Panc1 (cell line): ENCODE data around the gene INPP4A. TPM values are rescaled to one million over a fixed set of nuclear protein-coding genes. Genes with fewer than 3 reads are reported as not detected.

Experiments used
- ATAC-seq: fragments of 200-7000 bp; cut with Tn5 transposase; 2 replicates; pipeline ENCODE4 v1.9.1; 2020; ENCODE audit warnings: mild to moderate bottlenecking, moderate library complexity
- BruUV-seq: library from RNA; stranded (reverse); fragments of 400-500 nt; replicated peaks from 2 replicates; lab custom pipeline; 2021; lab: Mats Ljungman, UMichigan
- CTCF ChIA-PET: fragments of 300-600 bp; sonication (Branson Sonifier 250); formaldehyde crosslinking; loops from one replicate; lab custom pipeline; 2022; ENCODE audit warnings: antibody characterized with exemption; lab: Charles Lee
- POLR2A ChIA-PET: fragments of 300-600 bp; sonication (Branson Sonifier 250); formaldehyde crosslinking; loops from one replicate; lab custom pipeline; 2022; ENCODE audit warnings: antibody characterized with exemption; lab: Charles Lee
- DNase-seq: peaks from one replicate; pipeline ENCODE4 v3.0.0-alpha.2; 2010; ENCODE audit warnings: low read depth, low spot score
- H3K27ac ChIP-seq: 2 replicates; pipeline ENCODE4 v1.5.1; 2011; ENCODE audit warnings: mild to moderate bottlenecking, low read length, inconsistent platforms
- H3K27me3 ChIP-seq: fragments of 200-500 bp; sonication (Bioruptor generic); 2 replicates; pipeline ENCODE4 v1.6.0; 2014; ENCODE audit warnings: low read length, inconsistent platforms; ENCODE audit not compliant: control insufficient read depth, insufficient read depth
- H3K36me3 ChIP-seq: fragments of 200-500 bp; sonication (Bioruptor generic); 2 replicates; pipeline ENCODE4 v1.5.1; 2014; ENCODE audit warnings: inconsistent platforms, mild to moderate bottlenecking, low read length, moderate library complexity; ENCODE audit not compliant: control insufficient read depth, insufficient read depth
- H3K4me1 ChIP-seq: 2 replicates; pipeline ENCODE4 v1.5.1; 2011; ENCODE audit warnings: inconsistent platforms, mild to moderate bottlenecking, low read length, moderate library complexity; ENCODE audit not compliant: control insufficient read depth, insufficient read depth
- H3K4me3 ChIP-seq, 2 experiments: 2 replicates each; pipeline ENCODE4 v1.5.1; 2011 to 2012; ENCODE audit warnings: low read depth in 2 of 2, low read length in 2 of 2, mild to moderate bottlenecking in 2 of 2, inconsistent platforms in 1 of 2, moderate library complexity in 1 of 2
- H3K9me3 ChIP-seq: fragments of 200-500 bp; sonication (Bioruptor generic); 2 replicates; pipeline ENCODE4 v1.5.1; 2014; ENCODE audit warnings: low read depth, mild to moderate bottlenecking, inconsistent platforms, low read length, moderate library complexity; ENCODE audit not compliant: control insufficient read depth, insufficient read depth
- POLR2AphosphoS5 ChIP-seq: IDR thresholded peaks from 2 replicates; pipeline ENCODE4 v1.6.1; 2012; ENCODE audit warnings: mild to moderate bottlenecking, low read depth, low read length, moderate library complexity
- SIN3A ChIP-seq: IDR thresholded peaks from 2 replicates; pipeline ENCODE4 v1.6.1; 2012; ENCODE audit warnings: low read depth, mild to moderate bottlenecking, low read length, moderate library complexity, borderline replicate concordance; ENCODE audit not compliant: insufficient read depth
- TCF7L2 ChIP-seq: IDR thresholded peaks from 2 replicates; pipeline ENCODE4 v1.6.1; 2011; ENCODE audit warnings: mild to moderate bottlenecking, low read depth, low read length, inconsistent platforms
- in situ Hi-C: cut with HindIII; loops from 2 replicates; pipeline ENCODE4 v1.10.0; 2016; ENCODE audit warnings: low sequenced_read_pairs, low pct_unique_long_range_greater_than_20kb
- intact Hi-C: fragments of 100-400 bp; cut with micrococcal nuclease; formaldehyde crosslinking; loops from one replicate; pipeline ENCODE4 v1.10.0; 2022; ENCODE audit not compliant: unreplicated experiment
- total RNA-seq: library from RNA; stranded (reverse); gene quantifications from one replicate; pipeline ENCODE4 v1.2.1, GENCODE V29; 2021; ENCODE audit not compliant: unreplicated experiment
- TF ChIP-seq, protein P1 (sequence below), 2 experiments: IDR thresholded peaks; 2 replicates each; pipeline ENCODE4 v1.6.1; 2011 to 2012; ENCODE audit warnings: low read depth in 2 of 2, control low read depth in 1 of 2, low read length in 1 of 2, mild to moderate bottlenecking in 1 of 2, moderate library complexity in 1 of 2; ENCODE audit not compliant: insufficient read depth in 1 of 2
- TF ChIP-seq, protein P2 (sequence below): fragments of 450-650 bp; IDR thresholded peaks from 2 replicates; pipeline ENCODE4 v1.5.1; 2017; ENCODE audit warnings: mild to moderate bottlenecking

INPP4A gene
- total RNA-seq, 1 experiment from 2014 or later, result 22.9 TPM

GRCh38 chr2:98558852-98559530 lies 114.3 kb downstream of the INPP4A start:
- BruUV-seq, result no TSS peak
- H3K27ac ChIP-seq, result no peak overlapping the region
- ATAC-seq, result no peak
- intact Hi-C loops, result no loop called here
- in situ Hi-C loops, result no loop called here
- ChIA-PET CTCF (no interaction called here), POLR2A (no interaction called here)
- no peaks in the 10 kb centered on the region for H3K4me1 ChIP-seq
- TF ChIP-seq POLR2AphosphoS5, result no peak
- TF ChIP-seq, protein P1, sequence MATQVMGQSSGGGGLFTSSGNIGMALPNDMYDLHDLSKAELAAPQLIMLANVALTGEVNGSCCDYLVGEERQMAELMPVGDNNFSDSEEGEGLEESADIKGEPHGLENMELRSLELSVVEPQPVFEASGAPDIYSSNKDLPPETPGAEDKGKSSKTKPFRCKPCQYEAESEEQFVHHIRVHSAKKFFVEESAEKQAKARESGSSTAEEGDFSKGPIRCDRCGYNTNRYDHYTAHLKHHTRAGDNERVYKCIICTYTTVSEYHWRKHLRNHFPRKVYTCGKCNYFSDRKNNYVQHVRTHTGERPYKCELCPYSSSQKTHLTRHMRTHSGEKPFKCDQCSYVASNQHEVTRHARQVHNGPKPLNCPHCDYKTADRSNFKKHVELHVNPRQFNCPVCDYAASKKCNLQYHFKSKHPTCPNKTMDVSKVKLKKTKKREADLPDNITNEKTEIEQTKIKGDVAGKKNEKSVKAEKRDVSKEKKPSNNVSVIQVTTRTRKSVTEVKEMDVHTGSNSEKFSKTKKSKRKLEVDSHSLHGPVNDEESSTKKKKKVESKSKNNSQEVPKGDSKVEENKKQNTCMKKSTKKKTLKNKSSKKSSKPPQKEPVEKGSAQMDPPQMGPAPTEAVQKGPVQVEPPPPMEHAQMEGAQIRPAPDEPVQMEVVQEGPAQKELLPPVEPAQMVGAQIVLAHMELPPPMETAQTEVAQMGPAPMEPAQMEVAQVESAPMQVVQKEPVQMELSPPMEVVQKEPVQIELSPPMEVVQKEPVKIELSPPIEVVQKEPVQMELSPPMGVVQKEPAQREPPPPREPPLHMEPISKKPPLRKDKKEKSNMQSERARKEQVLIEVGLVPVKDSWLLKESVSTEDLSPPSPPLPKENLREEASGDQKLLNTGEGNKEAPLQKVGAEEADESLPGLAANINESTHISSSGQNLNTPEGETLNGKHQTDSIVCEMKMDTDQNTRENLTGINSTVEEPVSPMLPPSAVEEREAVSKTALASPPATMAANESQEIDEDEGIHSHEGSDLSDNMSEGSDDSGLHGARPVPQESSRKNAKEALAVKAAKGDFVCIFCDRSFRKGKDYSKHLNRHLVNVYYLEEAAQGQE (IDR thresholded peaks at IDR 0.05; ENCODE audit: insufficient read depth in 1 of 2, low read depth in 2 of 2, low read length in 1 of 2), result no peak
- TF ChIP-seq, protein P2, sequence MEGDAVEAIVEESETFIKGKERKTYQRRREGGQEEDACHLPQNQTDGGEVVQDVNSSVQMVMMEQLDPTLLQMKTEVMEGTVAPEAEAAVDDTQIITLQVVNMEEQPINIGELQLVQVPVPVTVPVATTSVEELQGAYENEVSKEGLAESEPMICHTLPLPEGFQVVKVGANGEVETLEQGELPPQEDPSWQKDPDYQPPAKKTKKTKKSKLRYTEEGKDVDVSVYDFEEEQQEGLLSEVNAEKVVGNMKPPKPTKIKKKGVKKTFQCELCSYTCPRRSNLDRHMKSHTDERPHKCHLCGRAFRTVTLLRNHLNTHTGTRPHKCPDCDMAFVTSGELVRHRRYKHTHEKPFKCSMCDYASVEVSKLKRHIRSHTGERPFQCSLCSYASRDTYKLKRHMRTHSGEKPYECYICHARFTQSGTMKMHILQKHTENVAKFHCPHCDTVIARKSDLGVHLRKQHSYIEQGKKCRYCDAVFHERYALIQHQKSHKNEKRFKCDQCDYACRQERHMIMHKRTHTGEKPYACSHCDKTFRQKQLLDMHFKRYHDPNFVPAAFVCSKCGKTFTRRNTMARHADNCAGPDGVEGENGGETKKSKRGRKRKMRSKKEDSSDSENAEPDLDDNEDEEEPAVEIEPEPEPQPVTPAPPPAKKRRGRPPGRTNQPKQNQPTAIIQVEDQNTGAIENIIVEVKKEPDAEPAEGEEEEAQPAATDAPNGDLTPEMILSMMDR, result no peak
- no peak for TF ChIP-seq TCF7L2
- no peak for TF ChIP-seq SIN3A
- no peaks in the 10 kb centered on the region for H3K27me3 ChIP-seq
- no peak overlapping the region for H3K4me3 ChIP-seq
- no peaks in the 10 kb centered on the region for H3K36me3 ChIP-seq
- no peak for DNase-seq
- no peaks in the 10 kb centered on the region for H3K9me3 ChIP-seq

DNA sequence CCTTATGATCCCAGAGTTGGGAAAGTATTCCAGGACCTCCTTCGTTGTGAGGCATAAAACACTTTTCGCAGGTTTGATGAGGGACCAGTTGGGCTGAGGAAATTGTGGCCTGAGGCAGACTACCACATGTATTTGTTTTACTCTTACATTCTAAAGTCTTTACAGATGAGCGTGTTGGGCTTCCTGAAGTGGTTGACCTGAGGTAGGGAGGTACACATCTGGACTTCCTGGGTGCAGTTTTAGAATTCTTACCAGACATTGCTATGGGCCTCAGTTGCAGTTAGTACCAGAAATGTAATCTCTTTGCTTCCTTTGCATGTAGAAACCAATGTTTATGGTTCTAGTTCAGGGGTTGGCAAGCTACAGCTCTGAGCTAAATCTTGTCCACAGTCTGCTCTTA lies 114.9 kb downstream of the INPP4A start:
- BruUV-seq, result no TSS peak
- Histone ChIP-seq H3K27me3 (no peaks in the 10 kb centered on the region), H3K36me3 (no peaks in the 10 kb centered on the region), H3K4me3 (no peak overlapping the region), H3K27ac (no peak overlapping the region), H3K4me1 (no peaks in the 10 kb centered on the region), H3K9me3 (no peaks in the 10 kb centered on the region)
- TF ChIP-seq, protein P1 (IDR thresholded peaks at IDR 0.05; ENCODE audit: insufficient read depth in 1 of 2, low read depth in 2 of 2, low read length in 1 of 2), result no peak
- ChIA-PET CTCF (no interaction called here), POLR2A (no interaction called here)
- in situ Hi-C loops, result no loop called here
- ATAC-seq (no peak), DNase-seq (no peak)
- intact Hi-C loops, result no loop called here
